Suprapubic skin (tissue), 4 donors: ENCODE data around the gene EEFSEC. TPM values are rescaled to one million over a fixed set of nuclear protein-coding genes. Genes with fewer than 3 reads are reported as not detected.

Experiments
- DNase-seq, 2 donors: peaks; one replicate each; pipeline ENCODE4 v3.0.0-alpha.2; 2019; ENCODE audit warnings: low spot score in 2 of 2
- H3K27ac ChIP-seq: fragments of 200-600 bp; sonication (generic); one replicate; pipeline ENCODE4 v1.5.1; 2019
- H3K27me3 ChIP-seq: fragments of 200-600 bp; sonication (generic); one replicate; pipeline ENCODE4 v1.5.1; 2019
- H3K36me3 ChIP-seq: fragments of 200-600 bp; sonication (generic); one replicate; pipeline ENCODE4 v1.5.1; 2019
- H3K4me1 ChIP-seq: fragments of 200-600 bp; sonication (generic); one replicate; pipeline ENCODE4 v1.5.1; 2019
- H3K4me3 ChIP-seq: fragments of 200-600 bp; sonication (generic); one replicate; pipeline ENCODE4 v1.5.1; 2019; ENCODE audit warnings: mild to moderate bottlenecking
- H3K9me3 ChIP-seq: fragments of 200-600 bp; sonication (generic); one replicate; pipeline ENCODE4 v1.5.1; 2019
- EP300 ChIP-seq: sonication (generic); formaldehyde crosslinking; IDR thresholded peaks from one replicate; pipeline ENCODE4 v1.6.1; 2017; ENCODE audit warnings: antibody characterized with exemption
- POLR2A ChIP-seq, 2 donors: fragments of 450-650 bp; IDR thresholded peaks; one replicate each; pipeline ENCODE4 v1.6.1; 2017; ENCODE audit warnings: antibody characterized with exemption in 2 of 2, mild to moderate bottlenecking in 2 of 2, moderate library complexity in 2 of 2
- POLR2AphosphoS5 ChIP-seq, 3 donors: sonication (generic); formaldehyde crosslinking; IDR thresholded peaks; one replicate each; pipeline ENCODE4 v1.6.1; 2017; ENCODE audit warnings: antibody characterized with exemption in 3 of 3
- WGBS: methylation state at CpG from one replicate; pipeline ENCODE4 v1.1.5; 2018; 5-methylcytosine and 5-hydroxymethylcytosine counted together
- total RNA-seq, 4 donors: library from RNA; depleted of rRNA; stranded (reverse); fragments of >200 nt; gene quantifications; one replicate each; pipeline ENCODE4 v1.1.0, GENCODE V29; 2016
- TF ChIP-seq, protein P1 (sequence below), 2 donors: fragments of 200-600 bp in 1 of 2; fragments of 450-650 bp in 1 of 2; sonication (generic) in 1 of 2; IDR thresholded peaks; one replicate each; pipeline ENCODE4 v1.5.1; 2016 to 2019; ENCODE audit warnings: antibody characterized with exemption in 2 of 2, mild to moderate bottlenecking in 1 of 2, moderate library complexity in 1 of 2

Gene EEFSEC
- total RNA-seq, 4 donors from 2014 or later, result 14.3 to 19.4 (median 16.7) TPM

DNA sequence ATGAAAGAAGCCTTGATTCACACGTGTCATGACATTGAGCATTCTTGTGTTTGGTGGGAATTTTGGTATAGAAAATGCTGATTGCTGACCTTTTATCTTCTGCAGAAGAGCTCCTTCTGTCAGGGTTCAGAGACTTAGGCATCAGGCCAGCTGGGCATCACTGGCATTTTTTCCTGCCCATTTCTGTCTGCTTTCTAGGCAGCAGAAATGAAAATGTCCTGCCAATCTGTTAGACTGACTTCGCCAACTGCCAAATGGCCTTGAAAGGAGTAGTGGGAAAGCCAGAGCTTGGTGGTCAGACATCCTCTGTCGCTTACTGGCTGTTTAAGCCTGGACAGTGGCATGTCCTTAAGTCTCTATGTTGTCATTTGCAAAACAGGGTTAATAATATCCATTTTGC lies 57.4 kb downstream of the EEFSEC start:
- Histone ChIP-seq H3K27ac (no peak overlapping the region), H3K4me1 (peaks cover 3% of the 10 kb centered on the region), H3K9me3 (no peaks in the 10 kb centered on the region), H3K27me3 (no peaks in the 10 kb centered on the region), H3K4me3 (no peak overlapping the region), H3K36me3 (no peaks in the 10 kb centered on the region)
- peak in 1 of 2 donors; percentile 11 for DNase-seq
- TF ChIP-seq POLR2AphosphoS5 (IDR thresholded peaks at IDR 0.05) (no peak), POLR2A (IDR thresholded peaks at IDR 0.05) (no peak), EP300 (no peak)
- TF ChIP-seq, protein P1, sequence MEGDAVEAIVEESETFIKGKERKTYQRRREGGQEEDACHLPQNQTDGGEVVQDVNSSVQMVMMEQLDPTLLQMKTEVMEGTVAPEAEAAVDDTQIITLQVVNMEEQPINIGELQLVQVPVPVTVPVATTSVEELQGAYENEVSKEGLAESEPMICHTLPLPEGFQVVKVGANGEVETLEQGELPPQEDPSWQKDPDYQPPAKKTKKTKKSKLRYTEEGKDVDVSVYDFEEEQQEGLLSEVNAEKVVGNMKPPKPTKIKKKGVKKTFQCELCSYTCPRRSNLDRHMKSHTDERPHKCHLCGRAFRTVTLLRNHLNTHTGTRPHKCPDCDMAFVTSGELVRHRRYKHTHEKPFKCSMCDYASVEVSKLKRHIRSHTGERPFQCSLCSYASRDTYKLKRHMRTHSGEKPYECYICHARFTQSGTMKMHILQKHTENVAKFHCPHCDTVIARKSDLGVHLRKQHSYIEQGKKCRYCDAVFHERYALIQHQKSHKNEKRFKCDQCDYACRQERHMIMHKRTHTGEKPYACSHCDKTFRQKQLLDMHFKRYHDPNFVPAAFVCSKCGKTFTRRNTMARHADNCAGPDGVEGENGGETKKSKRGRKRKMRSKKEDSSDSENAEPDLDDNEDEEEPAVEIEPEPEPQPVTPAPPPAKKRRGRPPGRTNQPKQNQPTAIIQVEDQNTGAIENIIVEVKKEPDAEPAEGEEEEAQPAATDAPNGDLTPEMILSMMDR (IDR thresholded peaks at IDR 0.05), result no peak
- 76% methylated on average over 3 of the region's 3 CpGs for WGBS

DNA sequence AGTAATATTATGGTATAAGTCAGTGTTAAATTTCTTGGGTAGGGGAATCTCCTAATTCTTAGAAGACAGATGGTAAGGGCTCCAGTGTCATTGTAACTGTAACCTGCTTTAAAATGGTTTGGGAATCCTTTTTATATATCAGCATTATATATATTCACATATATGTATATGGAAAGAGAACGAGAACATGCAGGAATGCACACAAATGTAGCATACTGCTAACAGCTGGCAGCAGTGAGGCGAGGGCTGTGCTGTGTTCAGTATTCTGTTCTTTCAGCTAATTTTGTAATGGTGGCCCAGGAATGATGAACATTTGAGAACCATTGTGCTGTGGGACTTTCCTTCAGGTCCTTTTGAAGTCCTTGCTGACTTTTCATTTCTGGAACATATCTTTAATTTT lies 60.8 kb downstream of the EEFSEC start:
- no peak for TF ChIP-seq EP300
- TF ChIP-seq, protein P1 (IDR thresholded peaks at IDR 0.05), result no peak
- TF ChIP-seq POLR2AphosphoS5 (IDR thresholded peaks at IDR 0.05), result no peak
- no peak for TF ChIP-seq POLR2A (IDR thresholded peaks at IDR 0.05)
- no peaks in the 10 kb centered on the region for H3K4me1 ChIP-seq
- H3K36me3 ChIP-seq, result no peaks in the 10 kb centered on the region
- H3K27ac ChIP-seq, result no peak overlapping the region
- H3K9me3 ChIP-seq, result no peaks in the 10 kb centered on the region
- 94% methylated on average over 2 of the region's 2 CpGs for WGBS
- H3K27me3 ChIP-seq, result no peaks in the 10 kb centered on the region
- H3K4me3 ChIP-seq, result no peak overlapping the region
- peak in 1 of 2 donors; percentile 12 for DNase-seq

DNA sequence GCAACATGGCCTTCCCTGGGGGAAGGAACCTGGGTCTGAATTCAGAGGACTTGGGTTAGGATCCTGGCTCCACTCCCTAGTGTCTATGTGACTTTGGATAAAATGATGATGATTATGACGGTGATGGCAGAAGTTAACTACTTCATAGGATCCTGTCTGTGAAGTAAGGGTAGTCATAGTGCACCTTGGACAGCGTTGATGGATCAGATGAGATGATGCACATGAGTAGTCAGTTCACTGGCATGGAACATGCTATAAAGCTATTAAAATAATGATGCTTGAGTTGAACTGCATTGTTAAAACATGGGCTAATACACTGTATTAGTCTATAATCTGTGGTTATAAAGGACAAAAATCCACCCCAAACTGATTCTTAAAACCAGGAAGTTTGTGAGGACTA lies 62.0 kb downstream of the EEFSEC start:
- Histone ChIP-seq H3K27ac (no peak overlapping the region), H3K36me3 (no peaks in the 10 kb centered on the region), H3K4me1 (no peaks in the 10 kb centered on the region), H3K9me3 (no peaks in the 10 kb centered on the region), H3K4me3 (no peak overlapping the region), H3K27me3 (no peaks in the 10 kb centered on the region)
- no peak for DNase-seq
- no peak for TF ChIP-seq EP300
- TF ChIP-seq POLR2AphosphoS5 (IDR thresholded peaks at IDR 0.05), result no peak
- TF ChIP-seq, protein P1 (IDR thresholded peaks at IDR 0.05), result no peak
- no peak for TF ChIP-seq POLR2A (IDR thresholded peaks at IDR 0.05)
- 97% methylated on average over 2 of the region's 2 CpGs for WGBS

DNA sequence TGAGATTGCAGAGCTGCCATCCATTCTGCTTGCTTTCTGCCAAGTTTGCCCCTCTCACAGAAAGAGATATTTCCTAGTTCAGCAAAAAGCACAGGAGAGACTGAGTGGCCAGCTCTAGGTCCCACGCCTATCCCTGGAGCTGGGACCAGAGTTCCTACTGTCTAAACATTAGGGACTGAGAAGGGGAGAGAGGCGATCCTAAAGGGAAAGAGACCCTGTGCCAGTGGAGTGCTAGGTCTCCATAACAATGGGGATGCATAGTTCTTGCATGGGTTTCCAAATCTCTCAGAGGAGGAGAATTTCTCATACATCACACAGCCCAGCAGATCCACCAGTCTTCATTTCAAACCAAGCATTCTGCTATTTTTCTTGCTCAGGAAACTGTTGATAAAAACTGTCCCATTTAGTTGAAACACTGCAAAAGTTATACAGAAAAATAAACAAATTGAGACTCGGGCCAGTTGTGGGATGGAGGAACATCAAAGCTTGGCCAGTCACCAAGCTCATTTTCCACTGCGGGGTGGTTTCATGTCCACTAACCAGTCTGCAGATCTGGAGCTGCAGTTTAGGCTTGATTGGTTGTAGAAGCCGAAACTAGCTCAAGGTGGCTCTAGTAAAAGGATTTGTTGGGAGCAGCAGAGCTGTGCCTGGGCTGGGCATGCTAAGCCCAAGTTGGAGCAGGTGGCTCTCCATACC lies 62.7 kb downstream of the EEFSEC start:
- peak in 1 of 2 donors; percentile 20 for DNase-seq

More for the DNA sequence above, 62.7 kb downstream of the EEFSEC start:
- WGBS, result 95% methylated on average over 4 of the region's 5 CpGs
- H3K27me3 ChIP-seq, result no peaks in the 10 kb centered on the region
- TF ChIP-seq, protein P1 (IDR thresholded peaks at IDR 0.05), result no peak
- TF ChIP-seq EP300 (no peak), POLR2A (IDR thresholded peaks at IDR 0.05) (no peak), POLR2AphosphoS5 (IDR thresholded peaks at IDR 0.05) (no peak)
- H3K4me1 ChIP-seq, result no peaks in the 10 kb centered on the region
- no peak overlapping the region for H3K4me3 ChIP-seq
- no peaks in the 10 kb centered on the region for H3K36me3 ChIP-seq
- no peaks in the 10 kb centered on the region for H3K9me3 ChIP-seq
- H3K27ac ChIP-seq, result no peak overlapping the region
